IMR-90 (cell line): ENCODE data around the gene KDM4E. TPM values are rescaled to one million over a fixed set of nuclear protein-coding genes. Genes with fewer than 3 reads are reported as not detected.

Experiments used
- ATAC-seq: fragments of 200-7000 bp; cut with Tn5 transposase; 2 replicates; pipeline ENCODE4 v1.9.1; 2020; ENCODE audit warnings: low read depth, mild to moderate bottlenecking, moderate library complexity
- BruUV-seq: library from RNA; stranded (reverse); fragments of 400-500 nt; replicated peaks from 2 replicates; lab custom pipeline; 2021; lab: Mats Ljungman, UMichigan
- CTCF ChIA-PET: fragments of 300-600 bp; formaldehyde crosslinking; extraction: SDS; loops from one replicate; lab custom pipeline; 2021; ENCODE audit warnings: antibody characterized with exemption; lab: Yijun Ruan, JAX
- POLR2A ChIA-PET: fragments of 300-600 bp; sonication (Branson Sonifier 250); formaldehyde crosslinking; loops from one replicate; lab custom pipeline; 2022; ENCODE audit warnings: antibody characterized with exemption; ENCODE audit not compliant: unreplicated experiment; lab: Charles Lee
- DNase-seq: peaks from one replicate; pipeline ENCODE4 v3.0.0; 2013
- H2AFZ ChIP-seq: replicated peaks from 2 replicates; pipeline ENCODE3; 2013; ENCODE audit warnings: low read length, mild to moderate bottlenecking; ENCODE audit not compliant: poor library complexity
- H2AK5ac ChIP-seq: 2 replicates; pipeline ENCODE4 v1.6.1; 2013; ENCODE audit warnings: low read depth, low read length, inconsistent platforms
- H2AK9ac ChIP-seq: replicated peaks from 2 replicates; pipeline ENCODE3; 2013; ENCODE audit warnings: mild to moderate bottlenecking, low read depth, low read length, moderate library complexity; ENCODE audit not compliant: poor library complexity
- H2BK120ac ChIP-seq: 2 replicates; pipeline ENCODE4 v1.6.1; 2013; ENCODE audit warnings: low read depth, low read length, inconsistent platforms
- H2BK15ac ChIP-seq: 3 replicates; pipeline ENCODE4 v1.6.1; 2013; ENCODE audit warnings: low read depth, low read length, inconsistent platforms
- H2BK20ac ChIP-seq: 2 replicates; pipeline ENCODE4 v1.6.1; 2013; ENCODE audit warnings: low read depth, mild to moderate bottlenecking, inconsistent platforms, low read length, moderate library complexity
- H2BK5ac ChIP-seq: 2 replicates; pipeline ENCODE4 v1.6.1; 2013; ENCODE audit warnings: mild to moderate bottlenecking, low read depth, low read length, inconsistent platforms; ENCODE audit not compliant: poor library complexity, severe bottlenecking
- H3K14ac ChIP-seq: replicated peaks from 2 replicates; pipeline ENCODE4 v1.6.1; 2013; ENCODE audit warnings: low read depth, low read length, inconsistent platforms
- H3K18ac ChIP-seq: 2 replicates; pipeline ENCODE4 v1.6.1; 2013; ENCODE audit warnings: low read depth, low read length, control low read depth
- H3K23ac ChIP-seq: 2 replicates; pipeline ENCODE4 v1.6.1; 2013; ENCODE audit warnings: low read depth, low read length, inconsistent platforms
- H3K27ac ChIP-seq: 2 replicates; pipeline ENCODE4 v1.5.1; 2013; ENCODE audit warnings: mild to moderate bottlenecking, control low read depth, low read length; ENCODE audit not compliant: insufficient read depth
- H3K27me3 ChIP-seq: 2 replicates; pipeline ENCODE4 v1.6.1; 2013; ENCODE audit warnings: low read length; ENCODE audit not compliant: control insufficient read depth, insufficient read depth
- H3K36me3 ChIP-seq: 2 replicates; pipeline ENCODE4 v1.6.1; 2013; ENCODE audit warnings: low read length, mixed read lengths; ENCODE audit not compliant: control insufficient read depth, insufficient read depth
- H3K4ac ChIP-seq: 2 replicates; pipeline ENCODE4 v1.6.1; 2013; ENCODE audit warnings: low read depth, low read length, inconsistent platforms
- H3K4me1 ChIP-seq: 2 replicates; pipeline ENCODE4 v1.6.1; 2013; ENCODE audit warnings: low read length, mixed read lengths; ENCODE audit not compliant: control insufficient read depth, insufficient read depth
- H3K4me2 ChIP-seq: 2 replicates; pipeline ENCODE4 v1.6.1; 2013; ENCODE audit warnings: low read depth, mild to moderate bottlenecking, control low read depth, low read length, moderate library complexity
- H3K4me3 ChIP-seq: 2 replicates; pipeline ENCODE4 v1.5.1; 2013; ENCODE audit warnings: low read depth, mild to moderate bottlenecking, control low read depth, low read length, moderate library complexity; ENCODE audit not compliant: insufficient read depth
- H3K56ac ChIP-seq: 2 replicates; pipeline ENCODE4 v1.6.1; 2013; ENCODE audit warnings: low read length, inconsistent platforms; ENCODE audit not compliant: insufficient read depth; ENCODE audit errors: extremely low read depth
- H3K79me1 ChIP-seq, 2 experiments: 2 replicates each; pipeline ENCODE4 v1.6.1; 2013; ENCODE audit warnings: low read length in 2 of 2, inconsistent platforms in 1 of 2, low read depth in 1 of 2
- H3K9ac ChIP-seq: 2 replicates; pipeline ENCODE4 v1.6.1; 2013; ENCODE audit warnings: low read depth, low read length, control low read depth
- H3K9me1 ChIP-seq: 2 replicates; pipeline ENCODE4 v1.6.1; 2013; ENCODE audit warnings: low read length, inconsistent platforms; ENCODE audit not compliant: insufficient read depth
- H3K9me3 ChIP-seq: 2 replicates; pipeline ENCODE4 v1.6.1; 2013; ENCODE audit warnings: low read length; ENCODE audit not compliant: control insufficient read depth, insufficient read depth
- H4K20me1 ChIP-seq: 2 replicates; pipeline ENCODE4 v1.6.1; 2013; ENCODE audit warnings: low read length, inconsistent platforms; ENCODE audit not compliant: insufficient read depth
- H4K5ac ChIP-seq: 2 replicates; pipeline ENCODE4 v1.6.1; 2013; ENCODE audit warnings: mild to moderate bottlenecking, low read depth, low read length, control low read depth
- H4K8ac ChIP-seq, 2 experiments: 2 replicates each; pipeline ENCODE4 v1.6.1; 2013; ENCODE audit warnings: low read depth in 2 of 2, low read length in 2 of 2, control low read depth in 1 of 2, inconsistent platforms in 1 of 2
- H4K91ac ChIP-seq: 2 replicates; pipeline ENCODE4 v1.6.1; 2013; ENCODE audit warnings: low read depth, low read length, inconsistent platforms; ENCODE audit not compliant: insufficient read depth
- CEBPB ChIP-seq: IDR thresholded peaks from 2 replicates; pipeline ENCODE4 v1.6.1; 2012; ENCODE audit warnings: low read depth, low read length, improper control_type of control experiment
- MAZ ChIP-seq: IDR thresholded peaks from 2 replicates; pipeline ENCODE4 v1.6.1; 2012; ENCODE audit warnings: low read depth, mild to moderate bottlenecking, low read length, improper control_type of control experiment, moderate library complexity, borderline replicate concordance
- POLR2A ChIP-seq: IDR thresholded peaks from 2 replicates; pipeline ENCODE4 v1.6.1; 2012; ENCODE audit warnings: mild to moderate bottlenecking, low read depth, low read length
- WGBS, 2 experiments: methylation state at CpG; one replicate each; pipeline versions ENCODE4 v1.1.5 to v1.1.7; 2013; ENCODE audit warnings: missing lambda C conversion rate in 2 of 2; ENCODE audit not compliant: insufficient read length in 1 of 2; ENCODE audit errors: extremely low coverage in 2 of 2; 5-methylcytosine and 5-hydroxymethylcytosine counted together
- dilution Hi-C: fragments of 300-500 bp; cut with HindIII; formaldehyde crosslinking; loops from one replicate; pipeline ENCODE4 v1.14.3; 2018; ENCODE audit warnings: low sequenced_read_pairs; ENCODE audit not compliant: unreplicated experiment
- in situ Hi-C: fragments of 300-500 bp; cut with MboI; formaldehyde crosslinking; loops from 3 replicates; pipeline ENCODE4 v1.14.3; 2019; ENCODE audit warnings: low sequenced_read_pairs, inconsistent platforms, mixed read lengths
- intact Hi-C: fragments of 100-400 bp; cut with micrococcal nuclease; formaldehyde crosslinking; loops from 2 replicates; pipeline ENCODE4 v1.10.0; 2022
- polyA plus RNA-seq, 3 experiments: library from polyadenylated mRNA; depleted of rRNA; stranded (reverse); fragments of >200 nt; gene quantifications; 2 replicates each; pipeline ENCODE4 v1.2.3, GENCODE V29; 2012; ENCODE audit warnings: low replicate concordance in 1 of 3
- total RNA-seq: library from RNA; depleted of rRNA; stranded (reverse); fragments of >200 nt; gene quantifications from 2 replicates; pipeline ENCODE4 v1.2.3, GENCODE V29; 2012
- TF ChIP-seq, protein P1 (sequence below): fragments of 150-350 bp; IDR thresholded peaks from 2 replicates; pipeline ENCODE4 v1.6.1; 2017; ENCODE audit warnings: mild to moderate bottlenecking, antibody characterized with exemption, low read length, low read depth

The KDM4E gene
- total and polyA plus RNA-seq, 2 of the 4 experiments (the other 2 are of a cell fraction) = not detected

DNA sequence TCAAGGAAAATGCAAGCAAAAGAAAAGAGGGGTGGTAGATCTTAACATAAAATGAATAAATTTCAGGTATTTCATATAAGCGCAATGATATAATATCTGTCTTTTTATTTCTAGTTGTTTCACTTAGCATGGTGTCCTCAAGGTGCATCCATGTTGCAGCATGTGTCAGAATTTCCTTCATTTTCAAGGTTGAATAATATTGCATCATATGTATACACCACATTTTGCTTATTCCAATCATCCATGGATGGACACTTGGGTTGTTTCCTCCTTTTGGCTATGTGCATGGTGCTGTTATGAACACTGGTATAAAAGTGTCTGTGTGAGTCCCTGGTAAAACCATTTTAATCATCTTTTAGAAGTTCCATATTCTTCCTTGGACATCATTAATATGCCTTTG, 17.2 kb downstream of the KDM4E start:
- Histone ChIP-seq H4K20me1 (no peaks in the 10 kb centered on the region), H3K9me3 (no peaks in the 10 kb centered on the region), H3K4ac (no peak overlapping the region), H3K27me3 (peaks cover 31% of the 10 kb centered on the region), H3K79me1 (no peaks in the 10 kb centered on the region), H3K36me3 (no peaks in the 10 kb centered on the region), H2AK9ac (no peak overlapping the region), H2AFZ (no peak overlapping the region), H2AK5ac (no peak overlapping the region), H3K27ac (no peak overlapping the region), H3K14ac (no peak overlapping the region), H3K4me3 (no peak overlapping the region), H3K9me1 (no peaks in the 10 kb centered on the region), H4K5ac (no peak overlapping the region), H3K4me1 (no peaks in the 10 kb centered on the region), H3K18ac (no peak overlapping the region), H2BK15ac (no peak overlapping the region), H4K8ac (no peak overlapping the region), H2BK120ac (no peak overlapping the region), H4K91ac (no peak overlapping the region), H2BK5ac (no peak overlapping the region), H2BK20ac (no peak overlapping the region), H3K9ac (no peak overlapping the region), H3K56ac (no peak overlapping the region), H3K23ac (no peak overlapping the region), H3K4me2 (no peak overlapping the region)
- no TSS peak for BruUV-seq
- no peak for TF ChIP-seq MAZ
- TF ChIP-seq, protein P1, sequence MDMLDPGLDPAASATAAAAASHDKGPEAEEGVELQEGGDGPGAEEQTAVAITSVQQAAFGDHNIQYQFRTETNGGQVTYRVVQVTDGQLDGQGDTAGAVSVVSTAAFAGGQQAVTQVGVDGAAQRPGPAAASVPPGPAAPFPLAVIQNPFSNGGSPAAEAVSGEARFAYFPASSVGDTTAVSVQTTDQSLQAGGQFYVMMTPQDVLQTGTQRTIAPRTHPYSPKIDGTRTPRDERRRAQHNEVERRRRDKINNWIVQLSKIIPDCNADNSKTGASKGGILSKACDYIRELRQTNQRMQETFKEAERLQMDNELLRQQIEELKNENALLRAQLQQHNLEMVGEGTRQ = no peak
- TF ChIP-seq CEBPB = peak; percentile 66; the same call in 1 of the 2 replicates
- TF ChIP-seq POLR2A = no peak
- intact Hi-C loops = no loop called here
- in situ Hi-C loops = no loop called here
- DNase-seq (no peak), ATAC-seq (no peak)
- POLR2A ChIA-PET = no interaction called here
- CTCF ChIA-PET = no interaction called here
- whole genome bisulfite sequencing, 2 experiments = no CpG with 5 or more reads among the region's 1 CpG
- dilution Hi-C loops = no loop called here
